Esophagus squamous epithelium (tissue), 5 donors: ENCODE results near the gene TTC36. TPM values are rescaled to one million over a fixed set of nuclear protein-coding genes. Genes with fewer than 3 reads are reported as not detected.

Experiments
- DNase-seq: peaks from one replicate; lab custom pipeline; 2025; lab: John Stamatoyannopoulos, UW
- H3K27ac ChIP-seq, 4 donors: fragments of 200-600 bp; sonication (generic); one replicate each; pipeline ENCODE4 v1.5.1; 2016 to 2019; ENCODE audit warnings: mild to moderate bottlenecking in 1 of 4
- H3K27me3 ChIP-seq, 4 donors: fragments of 200-600 bp; sonication (generic); 1 replicate in 3 of 4; 2 replicates in 1 of 4; pipeline versions ENCODE4 v1.5.1 to v1.6.0; 2017 to 2021; ENCODE audit warnings: antibody characterized with exemption in 1 of 4
- H3K36me3 ChIP-seq, 3 donors: fragments of 200-600 bp; sonication (generic); one replicate each; pipeline ENCODE4 v1.5.1; 2016 to 2019
- H3K4me1 ChIP-seq, 3 donors: fragments of 200-600 bp; sonication (generic); one replicate each; pipeline ENCODE4 v1.5.1; 2017 to 2019
- H3K4me3 ChIP-seq, 4 donors: fragments of 200-600 bp; sonication (generic); 1 replicate in 3 of 4; 2 replicates in 1 of 4; pipeline ENCODE4 v1.5.1; 2016 to 2019; ENCODE audit warnings: mild to moderate bottlenecking in 2 of 4, moderate library complexity in 1 of 4
- H3K9me3 ChIP-seq, 3 donors: fragments of 200-600 bp; sonication (generic); one replicate each; pipeline ENCODE4 v1.5.1; 2016 to 2019
- CTCF ChIP-seq, 6 experiments: fragments of 450-650 bp in 4 of 6; fragments of 200-600 bp in 2 of 6; sonication (generic) in 2 of 6; IDR thresholded peaks; one replicate each; pipeline ENCODE4 v1.5.1; 2016 to 2019; ENCODE audit warnings: antibody characterized with exemption in 6 of 6, mild to moderate bottlenecking in 4 of 6, moderate library complexity in 4 of 6
- POLR2A ChIP-seq, 4 donors: fragments of 450-650 bp; IDR thresholded peaks; one replicate each; pipeline ENCODE4 v1.6.1; 2017; ENCODE audit warnings: antibody characterized with exemption in 4 of 4, mild to moderate bottlenecking in 4 of 4, moderate library complexity in 3 of 4
- WGBS, 2 donors: methylation state at CpG; one replicate each; pipeline ENCODE4 v1.1.5; 2018; 5-methylcytosine and 5-hydroxymethylcytosine counted together
- intact Hi-C: fragments of 100-400 bp; cut with DNase I; formaldehyde crosslinking; loops from one replicate; pipeline ENCODE4 v1.15.0; 2022
- total RNA-seq, 4 donors: library from RNA; depleted of rRNA; stranded (reverse); fragments of >200 nt; gene quantifications; one replicate each; pipeline ENCODE4 v1.1.0, GENCODE V29; 2016
- donor health status: DM: yes; HTN: yes; CAD: no.

The TTC36 gene
- total RNA-seq, 4 donors from 2014 or later, result 0.38 to 0.47 TPM; not detected in 2

- Histone ChIP-seq H3K4me3 (peak within 1 kb of the TSS; percentile 72 to 88 (median 80)), H3K36me3 (peaks cover 0 to 13% (median 0%) of the 10 kb centered on the region in 3 donors), H3K27me3 (no peaks in the 10 kb centered on the region), H3K27ac (peak within 1 kb of the TSS; percentile 65 to 86 (median 74)), H3K9me3 (no peaks in the 10 kb centered on the region), H3K4me1 (peaks cover 0 to 46% (median 23%) of the 10 kb centered on the region in 3 donors)
- no peak for DNase-seq
- TF ChIP-seq POLR2A (IDR thresholded peaks at IDR 0.05), result peak in 1 of 4 donors; percentile 27
- no peak for TF ChIP-seq CTCF (IDR thresholded peaks at IDR 0.05)
- 0 to 15% methylated on average over 10 to 21 of the region's 94 CpGs for WGBS, 2 donors
- intact Hi-C loops, result no loop called here
These were observed 3.7 kb downstream of the TTC36 start, which contains the start of gene TMEM25 for GRCh38 chr11:118530683-118531596. TSS of gene TMEM25 (plus strand) at chr11:118531192. CDS start at chr11:118531802, 610 bp downstream.

- peak overlapping the region in 3 of 4 donors; percentile 7 to 86 (median 66) for H3K27ac ChIP-seq
- TF ChIP-seq CTCF (IDR thresholded peaks at IDR 0.05) (no peak), POLR2A (IDR thresholded peaks at IDR 0.05) (no peak)
- no peaks in the 10 kb centered on the region for H3K9me3 ChIP-seq
- no peaks in the 10 kb centered on the region for H3K27me3 ChIP-seq
- no peak for DNase-seq
- H3K4me1 ChIP-seq, result peaks cover 0 to 43% (median 23%) of the 10 kb centered on the region in 3 donors
- H3K4me3 ChIP-seq, result peak overlapping the region; percentile 72 to 88 (median 80)
- intact Hi-C loops, result no loop called here
- H3K36me3 ChIP-seq, result peaks cover 0 to 13% (median 0%) of the 10 kb centered on the region in 3 donors
- WGBS, 2 donors, result 3 to 19% methylated on average over 6 to 11 of the region's 12 CpGs
These were observed 4.4 kb downstream of the TTC36 start for GRCh38 chr11:118531597-118532084.

- peak overlapping the region in 2 of 4 donors; percentile 80 to 88 for H3K4me3 ChIP-seq
- 80% methylated on average over 4 of the region's 10 CpGs; no CpG with 5 or more reads in 1 of the 2 donors for WGBS, 2 donors
- intact Hi-C loops, result no loop called here
- TF ChIP-seq POLR2A (IDR thresholded peaks at IDR 0.05) (no peak), CTCF (IDR thresholded peaks at IDR 0.05) (no peak)
- peaks cover 0 to 39% (median 23%) of the 10 kb centered on the region in 3 donors for H3K4me1 ChIP-seq
- no peak for DNase-seq
- no peaks in the 10 kb centered on the region for H3K27me3 ChIP-seq
- H3K9me3 ChIP-seq, result no peaks in the 10 kb centered on the region
- H3K36me3 ChIP-seq, result peaks cover 0 to 13% (median 0%) of the 10 kb centered on the region in 3 donors
- peak overlapping the region in 2 of 4 donors; percentile 7 to 86 for H3K27ac ChIP-seq
These were observed 4.8 kb downstream of the TTC36 start for GRCh38 chr11:118532091-118532490.

- intact Hi-C loops, result no loop called here
- no peak overlapping the region for H3K27ac ChIP-seq
- TF ChIP-seq POLR2A (IDR thresholded peaks at IDR 0.05), result no peak
- no peak for TF ChIP-seq CTCF (IDR thresholded peaks at IDR 0.05)
- peaks cover 0 to 39% (median 23%) of the 10 kb centered on the region in 3 donors for H3K4me1 ChIP-seq
- no peak overlapping the region for H3K4me3 ChIP-seq
- no peaks in the 10 kb centered on the region for H3K27me3 ChIP-seq
- peaks cover 0 to 13% (median 0%) of the 10 kb centered on the region in 3 donors for H3K36me3 ChIP-seq
- 50 to 70% methylated on average over 2 to 5 of the region's 19 CpGs for WGBS, 2 donors
- no peak for DNase-seq
- H3K9me3 ChIP-seq, result no peaks in the 10 kb centered on the region
These were observed 5.8 kb downstream of the TTC36 start for GRCh38 chr11:118532852-118533768.
